Colonic mucosa (tissue), 4 donors: Measurements from ENCODE around the gene KLHL2. TPM values are rescaled to one million over a fixed set of nuclear protein-coding genes. Genes with fewer than 3 reads are reported as not detected.
"Not testable (repeated sequence)": the region's sequence is repeated elsewhere in the genome, so short reads cannot be mapped to it uniquely, and the experiment has no call there.

ENCODE experiments used
- DNase-seq: peaks from one replicate; pipeline ENCODE4 v3.0.0-alpha.2; 2020
- H3K27ac ChIP-seq: fragments of 200-600 bp; one replicate; pipeline ENCODE4 v1.8.0; 2021
- H3K27me3 ChIP-seq: fragments of 200-600 bp; one replicate; pipeline ENCODE4 v1.8.0; 2021
- H3K36me3 ChIP-seq: fragments of 200-600 bp; one replicate; pipeline ENCODE4 v1.8.0; 2021
- H3K4me1 ChIP-seq: fragments of 200-600 bp; one replicate; pipeline ENCODE4 v1.8.0; 2021; ENCODE audit warnings: mild to moderate bottlenecking
- H3K4me3 ChIP-seq: fragments of 200-600 bp; one replicate; pipeline ENCODE4 v1.8.0; 2021
- H3K9ac ChIP-seq, 2 donors: one replicate each; pipeline ENCODE4 v1.7.0; 2013; ENCODE audit warnings: control low read depth in 2 of 2, low read depth in 2 of 2, low read length in 2 of 2
- H3K9me3 ChIP-seq: fragments of 200-600 bp; one replicate; pipeline ENCODE4 v1.8.0; 2021
- intact Hi-C: fragments of 100-400 bp; cut with DNase I; formaldehyde crosslinking; loops from one replicate; pipeline ENCODE4 v1.14.1; 2022
- total RNA-seq, 2 donors: library from RNA; stranded (reverse); fragmentation: NEBNext Ultra II Directional in 1 of 2; extraction: Animal tissue kit (Norgen Biotek cat#: 25700) in 1 of 2; gene quantifications; one replicate each; pipeline ENCODE4 v1.2.1, GENCODE V29; 2021
- TF ChIP-seq, protein P1 (sequence below): fragments of 200-600 bp; IDR thresholded peaks from one replicate; pipeline ENCODE4 v1.8.0; 2022; ENCODE audit warnings: antibody characterized with exemption, mild to moderate bottlenecking
- donor health status: healthy.
- donor health status: DM: no; HTN: no; CAD: no.
- donor health status: DM: no; HTN: no; CAD: no.

Gene KLHL2
- total RNA-seq, 2 donors from 2014 or later: 8.6 to 11.1 TPM

DNA sequence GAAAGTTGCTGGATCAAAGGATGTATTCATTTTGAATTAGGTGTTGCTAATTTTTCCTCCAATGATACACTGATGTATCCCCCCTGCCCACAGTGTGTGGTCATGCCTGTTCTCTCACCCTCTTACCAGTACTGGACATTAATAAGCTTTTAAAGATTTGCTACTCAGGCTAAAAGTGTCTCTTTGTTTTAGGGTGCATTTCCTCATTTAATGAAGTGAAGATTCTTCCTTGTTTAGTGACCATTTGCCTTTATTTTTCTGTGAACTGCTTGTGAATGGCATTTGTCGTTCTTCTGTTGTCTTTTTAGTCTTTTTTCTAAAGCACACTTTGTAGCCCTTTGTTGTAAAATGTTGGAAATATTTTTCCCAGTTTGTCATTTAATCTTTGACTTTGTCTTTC lies 125.1 kb downstream of the KLHL2 start:
- TF ChIP-seq, protein P1, sequence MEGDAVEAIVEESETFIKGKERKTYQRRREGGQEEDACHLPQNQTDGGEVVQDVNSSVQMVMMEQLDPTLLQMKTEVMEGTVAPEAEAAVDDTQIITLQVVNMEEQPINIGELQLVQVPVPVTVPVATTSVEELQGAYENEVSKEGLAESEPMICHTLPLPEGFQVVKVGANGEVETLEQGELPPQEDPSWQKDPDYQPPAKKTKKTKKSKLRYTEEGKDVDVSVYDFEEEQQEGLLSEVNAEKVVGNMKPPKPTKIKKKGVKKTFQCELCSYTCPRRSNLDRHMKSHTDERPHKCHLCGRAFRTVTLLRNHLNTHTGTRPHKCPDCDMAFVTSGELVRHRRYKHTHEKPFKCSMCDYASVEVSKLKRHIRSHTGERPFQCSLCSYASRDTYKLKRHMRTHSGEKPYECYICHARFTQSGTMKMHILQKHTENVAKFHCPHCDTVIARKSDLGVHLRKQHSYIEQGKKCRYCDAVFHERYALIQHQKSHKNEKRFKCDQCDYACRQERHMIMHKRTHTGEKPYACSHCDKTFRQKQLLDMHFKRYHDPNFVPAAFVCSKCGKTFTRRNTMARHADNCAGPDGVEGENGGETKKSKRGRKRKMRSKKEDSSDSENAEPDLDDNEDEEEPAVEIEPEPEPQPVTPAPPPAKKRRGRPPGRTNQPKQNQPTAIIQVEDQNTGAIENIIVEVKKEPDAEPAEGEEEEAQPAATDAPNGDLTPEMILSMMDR: no peak
- H3K4me3 ChIP-seq: no peak overlapping the region
- no peak overlapping the region for H3K27ac ChIP-seq
- H3K27me3 ChIP-seq: no peaks in the 10 kb centered on the region
- no peak overlapping the region for H3K9ac ChIP-seq
- intact Hi-C loops: no loop called here
- DNase-seq: no peak
- no peaks in the 10 kb centered on the region for H3K9me3 ChIP-seq
- no peaks in the 10 kb centered on the region for H3K4me1 ChIP-seq
- H3K36me3 ChIP-seq: peaks cover 6% of the 10 kb centered on the region

DNA sequence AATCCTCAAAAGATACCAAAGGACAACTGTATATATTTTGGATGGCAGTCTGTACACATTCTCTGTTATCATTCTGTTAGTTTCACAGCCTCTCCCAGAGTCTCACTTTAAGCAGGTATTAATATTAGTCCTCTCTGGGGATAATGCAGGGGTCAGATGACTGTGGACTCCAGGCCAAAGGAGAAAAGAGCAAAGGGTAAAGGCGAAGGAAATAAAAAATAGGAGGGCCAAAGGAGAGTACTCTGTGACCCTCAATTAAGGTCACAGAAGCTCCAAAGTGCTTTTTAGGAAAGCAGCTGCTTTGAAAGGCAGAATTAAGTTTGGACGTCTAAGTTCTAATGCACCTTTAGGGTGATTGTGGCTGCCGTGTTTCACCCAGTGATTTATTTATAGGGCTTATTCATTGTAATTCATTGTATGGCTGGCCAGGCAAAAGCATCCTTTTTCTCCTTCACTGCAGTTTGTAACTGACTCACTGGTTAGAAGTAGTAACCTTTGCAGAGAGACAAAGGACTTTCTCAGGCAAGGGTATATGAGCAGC lies 127.9 kb downstream of the KLHL2 start:
- TF ChIP-seq, protein P1: no peak
- H3K27ac ChIP-seq: no peak overlapping the region
- H3K9ac ChIP-seq: no peak overlapping the region
- H3K36me3 ChIP-seq: peaks cover 6% of the 10 kb centered on the region
- H3K4me1 ChIP-seq: no peaks in the 10 kb centered on the region
- intact Hi-C loops: no loop called here
- no peaks in the 10 kb centered on the region for H3K27me3 ChIP-seq
- no peak for DNase-seq
- H3K4me3 ChIP-seq: no peak overlapping the region
- no peaks in the 10 kb centered on the region for H3K9me3 ChIP-seq

DNA sequence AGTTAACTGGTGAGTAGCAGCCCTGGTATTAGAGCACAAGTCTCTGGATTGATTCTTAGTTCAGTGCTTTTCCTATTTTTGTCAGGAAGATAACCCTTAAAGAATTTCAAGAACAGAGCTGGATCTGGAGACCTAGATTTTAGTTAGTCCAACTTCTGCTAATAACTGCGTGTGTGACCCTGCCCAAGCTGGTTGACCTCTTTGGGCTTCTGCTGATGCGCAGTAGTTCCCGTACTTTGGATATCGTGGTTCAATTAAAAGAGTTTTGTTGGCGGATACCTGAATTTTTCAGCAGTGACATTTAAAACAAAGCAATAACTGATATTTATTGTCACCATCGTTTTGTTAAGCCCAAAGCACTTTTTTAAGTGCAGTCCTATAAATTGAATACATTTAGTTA lies 129.4 kb downstream of the KLHL2 start:
- Histone ChIP-seq H3K4me1 (no peaks in the 10 kb centered on the region), H3K36me3 (peaks cover 13% of the 10 kb centered on the region), H3K27ac (no peak overlapping the region), H3K9me3 (no peaks in the 10 kb centered on the region), H3K4me3 (no peak overlapping the region), H3K9ac (no peak overlapping the region), H3K27me3 (no peaks in the 10 kb centered on the region)
- intact Hi-C loops: no loop called here
- TF ChIP-seq, protein P1: no peak
- DNase-seq: no peak

DNA sequence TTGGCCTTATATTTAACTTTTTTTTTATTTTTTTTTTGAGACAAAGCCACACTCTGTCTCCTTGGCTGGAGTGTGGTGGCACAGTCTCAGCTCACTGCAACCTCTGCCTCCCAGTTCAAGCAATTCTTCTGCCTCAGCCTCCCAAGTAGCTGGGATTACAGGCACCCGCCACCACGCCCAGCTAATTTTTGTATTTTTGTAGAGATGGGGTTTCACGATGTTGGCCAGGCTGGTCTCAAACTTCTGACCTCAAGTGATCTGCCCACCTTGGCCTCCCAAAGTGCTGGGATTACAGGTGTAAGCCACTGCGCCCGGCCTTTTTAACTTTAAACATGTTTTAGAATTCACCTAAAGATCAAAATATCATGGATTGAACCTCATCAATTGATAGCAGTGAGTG lies 135.0 kb downstream of the KLHL2 start:
- H3K36me3 ChIP-seq, H3K4me3 ChIP-seq, intact Hi-C loops: not testable (repeated sequence)

DNA sequence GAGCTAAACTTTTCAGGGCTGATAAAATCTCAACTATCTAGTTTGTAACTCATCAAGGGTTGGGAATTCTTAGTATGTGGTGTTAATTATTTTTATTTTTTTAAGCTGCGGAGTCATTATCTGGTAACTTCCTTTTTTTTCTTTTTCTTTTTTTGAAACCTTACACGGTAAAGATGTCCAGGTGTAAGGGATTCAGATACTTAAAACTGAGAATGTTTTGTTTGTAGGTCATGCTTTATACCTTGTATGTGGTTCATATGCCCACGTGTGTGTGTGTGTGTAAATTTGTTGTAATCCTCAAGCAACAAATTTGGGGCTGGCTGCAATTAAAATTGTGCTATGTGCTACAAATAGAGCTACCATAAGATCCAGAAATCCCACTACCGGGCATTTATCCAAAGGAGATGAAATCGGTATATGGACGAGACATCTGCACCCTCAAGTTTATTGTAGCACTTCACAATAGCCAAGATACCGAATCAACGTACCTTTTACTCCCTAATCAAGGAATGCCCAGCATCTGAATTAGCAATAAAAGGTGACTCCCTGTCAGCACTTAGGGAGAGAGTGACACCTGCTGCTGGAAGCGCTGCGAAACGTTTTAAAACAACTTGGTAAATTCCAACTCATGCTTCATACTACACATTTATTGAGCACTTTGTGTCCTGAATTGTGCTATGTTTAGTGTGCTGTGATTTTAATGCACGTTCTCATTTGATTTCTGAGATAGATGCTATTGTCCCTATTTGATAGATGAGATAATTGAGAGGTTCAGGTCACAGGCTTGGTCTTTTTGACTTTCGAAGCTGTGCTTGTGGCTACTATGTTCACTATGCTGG lies 136.2 kb downstream of the KLHL2 start:
- DNase-seq: no peak
- no peak overlapping the region for H3K27ac ChIP-seq
- no peaks in the 10 kb centered on the region for H3K9me3 ChIP-seq
- intact Hi-C loops: no loop called here
- peaks cover 7% of the 10 kb centered on the region for H3K36me3 ChIP-seq
- no peak overlapping the region for H3K9ac ChIP-seq
- no peaks in the 10 kb centered on the region for H3K27me3 ChIP-seq
- TF ChIP-seq, protein P1: no peak
- H3K4me1 ChIP-seq: no peaks in the 10 kb centered on the region
- no peak overlapping the region for H3K4me3 ChIP-seq

More for the DNA sequence above, 135.0 kb downstream of the KLHL2 start:
- H3K4me1 ChIP-seq, H3K27me3 ChIP-seq, H3K9ac ChIP-seq, H3K27ac ChIP-seq, H3K9me3 ChIP-seq, DNase-seq: not testable (repeated sequence)
